ENCODE results near the gene GNAI2. TPM values are rescaled to one million over a fixed set of nuclear protein-coding genes. Genes with fewer than 3 reads are reported as not detected.
"Not testable (repeated sequence)": the region's sequence is repeated elsewhere in the genome, so short reads cannot be mapped to it uniquely, and the experiment has no call there.

The GNAI2 gene
- total RNA-seq, 5 donors from 2014 or later (not counting 1 experiment from before 2014, with no cell fraction given): 257 to 313 (median 287) TPM

- no peak for DNase-seq
- Histone ChIP-seq H3K36me3 (ENCODE audit: control insufficient read depth in 2 of 2, extremely low read depth in 1 of 2, insufficient read depth in 1 of 2, low read length in 1 of 2) (no peaks in the 10 kb centered on the region), H3K4me3 (ENCODE audit: control insufficient read depth in 1 of 2, extremely low read depth in 1 of 2, low read length in 1 of 2) (no peak overlapping the region), H3K27me3 (replicated peaks in 1 of 2; ENCODE audit: control insufficient read depth in 2 of 2, extremely low read depth in 1 of 2, insufficient read depth in 2 of 2, low read length in 1 of 2) (peaks cover 4 to 75% of the 10 kb centered on the region in 2 experiments), H3K4me1 (ENCODE audit: control insufficient read depth in 1 of 2, extremely low read depth in 1 of 2, insufficient read depth in 2 of 2, low read length in 2 of 2) (peaks cover 0 to 16% of the 10 kb centered on the region in 2 experiments), H3K9me3 (no peaks in the 10 kb centered on the region), H3K27ac (ENCODE audit: low read length) (no peak overlapping the region)
- CTCF ChIA-PET: no interaction called here
- Mint-ChIP-seq H3K27me3 (peaks cover 14 to 34% of the 10 kb centered on the region in 2 donors), H3K9me3 (no peaks in the 10 kb centered on the region), H3K4me1 (peaks cover 0 to 7% (median 1%) of the 10 kb centered on the region in 3 donors), H3K4me3 (no peak overlapping the region), H3K27ac (no peak overlapping the region), H3K36me3 (no peaks in the 10 kb centered on the region)
- POLR2A ChIA-PET: interaction anchor here in 1 of 2 donors (0.6 kb wide), 1 partner anchor 81 kb away, joined by 3 read pairs; no protein-coding TSS in a partner anchor
- 80% methylated on average over 12 of the region's 14 CpGs for WGBS (ENCODE audit: insufficient coverage)
- ATAC-seq (replicated peaks in 1 of 4): no peak
These were observed 27.2 kb upstream of the GNAI2 start for GRCh38 chr3:50208677-50209344.

- whole genome bisulfite sequencing (ENCODE audit: insufficient coverage): 100% methylated on average over 1 of the region's 5 CpGs
- POLR2A ChIA-PET: interaction anchor here in 1 of 2 donors (1.2 kb wide), 1 partner anchor 15 kb away, joined by 5 read pairs; no protein-coding TSS in a partner anchor
These were observed 25.9 kb upstream of the GNAI2 start for GRCh38 chr3:50210176-50210509.

GRCh38 chr3:50210510-50211367, 25.3 kb upstream of the GNAI2 start:
- H3K4me3 Mint-ChIP-seq: no peak overlapping the region
- H3K4me1 ChIP-seq (ENCODE audit: control insufficient read depth in 1 of 2, extremely low read depth in 1 of 2, insufficient read depth in 2 of 2, low read length in 2 of 2): peaks cover 0 to 5% of the 10 kb centered on the region in 2 experiments
- H3K9me3 Mint-ChIP-seq: no peaks in the 10 kb centered on the region
- POLR2A ChIA-PET: interaction anchor here in 1 of 2 donors (1.2 kb wide), 1 partner anchor 16 kb away, joined by 5 read pairs; no protein-coding TSS in a partner anchor
- H3K4me1 Mint-ChIP-seq: peaks cover 0 to 7% (median 0%) of the 10 kb centered on the region in 3 donors
- H3K27ac ChIP-seq (ENCODE audit: low read length): no peak overlapping the region
- CTCF ChIA-PET: interaction anchor here in 1 of 2 donors (0.8 kb wide), 1 partner anchor 16 kb away, joined by 4 read pairs; no protein-coding TSS in a partner anchor
- ATAC-seq (replicated peaks in 1 of 4) (no peak), DNase-seq (no peak)
- no peak overlapping the region for H3K27ac Mint-ChIP-seq
- peaks cover 4 to 62% of the 10 kb centered on the region in 2 experiments for H3K27me3 ChIP-seq (replicated peaks in 1 of 2; ENCODE audit: control insufficient read depth in 2 of 2, extremely low read depth in 1 of 2, insufficient read depth in 2 of 2, low read length in 1 of 2)
- H3K36me3 Mint-ChIP-seq: no peaks in the 10 kb centered on the region
- H3K27me3 Mint-ChIP-seq: peaks cover 12 to 21% of the 10 kb centered on the region in 2 donors
- H3K4me3 ChIP-seq (ENCODE audit: control insufficient read depth in 1 of 2, extremely low read depth in 1 of 2, low read length in 1 of 2): no peak overlapping the region
- no peaks in the 10 kb centered on the region for H3K36me3 ChIP-seq (ENCODE audit: control insufficient read depth in 2 of 2, extremely low read depth in 1 of 2, insufficient read depth in 1 of 2, low read length in 1 of 2)
- 82% methylated on average over 10 of the region's 13 CpGs for WGBS (ENCODE audit: insufficient coverage)
- no peaks in the 10 kb centered on the region for H3K9me3 ChIP-seq

More at GRCh38 chr3:50210176-50210509, 25.9 kb upstream of the GNAI2 start:
- no peak overlapping the region for H3K4me3 Mint-ChIP-seq
- no peak for ATAC-seq (replicated peaks in 1 of 4)
- H3K27ac Mint-ChIP-seq: no peak overlapping the region
- Histone ChIP-seq H3K27me3 (replicated peaks in 1 of 2; ENCODE audit: control insufficient read depth in 2 of 2, extremely low read depth in 1 of 2, insufficient read depth in 2 of 2, low read length in 1 of 2) (peaks cover 4 to 67% of the 10 kb centered on the region in 2 experiments), H3K27ac (ENCODE audit: low read length) (no peak overlapping the region), H3K4me1 (ENCODE audit: control insufficient read depth in 1 of 2, extremely low read depth in 1 of 2, insufficient read depth in 2 of 2, low read length in 2 of 2) (peaks cover 0 to 11% of the 10 kb centered on the region in 2 experiments), H3K9me3 (no peaks in the 10 kb centered on the region), H3K4me3 (ENCODE audit: control insufficient read depth in 1 of 2, extremely low read depth in 1 of 2, low read length in 1 of 2) (no peak overlapping the region), H3K36me3 (ENCODE audit: control insufficient read depth in 2 of 2, extremely low read depth in 1 of 2, insufficient read depth in 1 of 2, low read length in 1 of 2) (no peaks in the 10 kb centered on the region)
- H3K9me3 Mint-ChIP-seq: no peaks in the 10 kb centered on the region
- H3K36me3 Mint-ChIP-seq: no peaks in the 10 kb centered on the region
- CTCF ChIA-PET: interaction anchor here in 1 of 2 donors (0.8 kb wide), 1 partner anchor 15 kb away, joined by 4 read pairs; no protein-coding TSS in a partner anchor
- H3K4me1 Mint-ChIP-seq: peaks cover 0 to 7% (median 0%) of the 10 kb centered on the region in 3 donors
- DNase-seq: no peak
- H3K27me3 Mint-ChIP-seq: peaks cover 12 to 24% of the 10 kb centered on the region in 2 donors

- not testable (repeated sequence) for H3K27ac ChIP-seq (ENCODE audit: low read length); ATAC-seq (replicated peaks in 1 of 4); H3K4me1 Mint-ChIP-seq; H3K4me3 ChIP-seq (ENCODE audit: control insufficient read depth in 1 of 2, extremely low read depth in 1 of 2, low read length in 1 of 2); H3K36me3 ChIP-seq (ENCODE audit: control insufficient read depth in 2 of 2, extremely low read depth in 1 of 2, insufficient read depth in 1 of 2, low read length in 1 of 2); H3K9me3 Mint-ChIP-seq; H3K9me3 ChIP-seq; H3K4me3 Mint-ChIP-seq; H3K4me1 ChIP-seq (ENCODE audit: control insufficient read depth in 1 of 2, extremely low read depth in 1 of 2, insufficient read depth in 2 of 2, low read length in 2 of 2); H3K36me3 Mint-ChIP-seq; DNase-seq; H3K27ac Mint-ChIP-seq
- POLR2A ChIA-PET: interaction anchor here (0.6 to 1.2 kb wide), 2 partner anchors 17 to 29 kb away, joined by 5 to 11 read pairs; no protein-coding TSS in a partner anchor
- peaks cover 11 to 19% of the 10 kb centered on the region in 2 donors for H3K27me3 Mint-ChIP-seq
- CTCF ChIA-PET: interaction anchor here (0.6 kb wide), 2 partner anchors 15 to 186 kb away, joined by 3 to 4 read pairs; no protein-coding TSS in a partner anchor
- peaks cover 2 to 56% of the 10 kb centered on the region in 2 experiments for H3K27me3 ChIP-seq (replicated peaks in 1 of 2; ENCODE audit: control insufficient read depth in 2 of 2, extremely low read depth in 1 of 2, insufficient read depth in 2 of 2, low read length in 1 of 2)
- WGBS (ENCODE audit: insufficient coverage): 100% methylated on average over 2 of the region's 5 CpGs
These were observed 24.7 kb upstream of the GNAI2 start for GRCh38 chr3:50211368-50211717.

GRCh38 chr3:50211930-50212329, 24.1 kb upstream of the GNAI2 start:
- Histone ChIP-seq H3K36me3 (ENCODE audit: control insufficient read depth in 2 of 2, extremely low read depth in 1 of 2, insufficient read depth in 1 of 2, low read length in 1 of 2) (no peaks in the 10 kb centered on the region), H3K4me1 (ENCODE audit: control insufficient read depth in 1 of 2, extremely low read depth in 1 of 2, insufficient read depth in 2 of 2, low read length in 2 of 2) (no peaks in the 10 kb centered on the region), H3K4me3 (ENCODE audit: control insufficient read depth in 1 of 2, extremely low read depth in 1 of 2, low read length in 1 of 2) (no peak overlapping the region), H3K27ac (ENCODE audit: low read length) (no peak overlapping the region), H3K9me3 (no peaks in the 10 kb centered on the region), H3K27me3 (replicated peaks in 1 of 2; ENCODE audit: control insufficient read depth in 2 of 2, extremely low read depth in 1 of 2, insufficient read depth in 2 of 2, low read length in 1 of 2) (peaks cover 0 to 53% of the 10 kb centered on the region in 2 experiments)
- Mint-ChIP-seq H3K4me1 (peaks cover 0 to under 1% (median 0%) of the 10 kb centered on the region in 3 donors), H3K36me3 (no peaks in the 10 kb centered on the region), H3K4me3 (no peak overlapping the region), H3K9me3 (no peaks in the 10 kb centered on the region), H3K27ac (no peak overlapping the region), H3K27me3 (peaks cover 5 to 13% of the 10 kb centered on the region in 2 donors)
- ChIA-PET POLR2A (interaction anchor here in 1 of 2 donors (0.6 kb wide), 1 partner anchor 28 kb away, joined by 11 read pairs; no protein-coding TSS in a partner anchor), CTCF (interaction anchor here (0.6 kb wide), 2 partner anchors 15 to 186 kb away, joined by 3 to 4 read pairs; no protein-coding TSS in a partner anchor)
- no peak for ATAC-seq (replicated peaks in 1 of 4)
- no peak for DNase-seq
- WGBS (ENCODE audit: insufficient coverage): 44% methylated on average over 1 of the region's 2 CpGs

GRCh38 chr3:50212502-50212901, 23.5 kb upstream of the GNAI2 start:
- 77% methylated on average over 4 of the region's 4 CpGs for WGBS (ENCODE audit: insufficient coverage)
- ChIA-PET POLR2A (no interaction called here), CTCF (no interaction called here)
- H3K36me3 ChIP-seq (ENCODE audit: control insufficient read depth in 2 of 2, extremely low read depth in 1 of 2, insufficient read depth in 1 of 2, low read length in 1 of 2): no peaks in the 10 kb centered on the region
- no peak overlapping the region for H3K4me3 Mint-ChIP-seq
- H3K27me3 Mint-ChIP-seq: peaks cover 5 to 8% of the 10 kb centered on the region in 2 donors
- H3K36me3 Mint-ChIP-seq: no peaks in the 10 kb centered on the region
- H3K27ac Mint-ChIP-seq: no peak overlapping the region
- H3K27ac ChIP-seq (ENCODE audit: low read length): no peak overlapping the region
- H3K27me3 ChIP-seq (replicated peaks in 1 of 2; ENCODE audit: control insufficient read depth in 2 of 2, extremely low read depth in 1 of 2, insufficient read depth in 2 of 2, low read length in 1 of 2): peaks cover 0 to 47% of the 10 kb centered on the region in 2 experiments
- H3K4me1 Mint-ChIP-seq: no peaks in the 10 kb centered on the region
- H3K4me3 ChIP-seq (ENCODE audit: control insufficient read depth in 1 of 2, extremely low read depth in 1 of 2, low read length in 1 of 2): no peak overlapping the region
- H3K9me3 Mint-ChIP-seq: no peaks in the 10 kb centered on the region
- no peaks in the 10 kb centered on the region for H3K9me3 ChIP-seq
- no peaks in the 10 kb centered on the region for H3K4me1 ChIP-seq (ENCODE audit: control insufficient read depth in 1 of 2, extremely low read depth in 1 of 2, insufficient read depth in 2 of 2, low read length in 2 of 2)
- DNase-seq (no peak), ATAC-seq (replicated peaks in 1 of 4) (no peak)

All from T-cell (primary cell).